ENCODE data around the gene HINFP.
"Not testable (repeated sequence)": the region's sequence is repeated elsewhere in the genome, so short reads cannot be mapped to it uniquely, and the experiment has no call there.

Gene HINFP

GRCh38 chr11:119160151-119160550 is 38.8 kb downstream of the HINFP start:
- Histone ChIP-seq H3K4me3 (ENCODE audit: low read depth, low read length) (no peak overlapping the region), H3K27me3 (ENCODE audit: control insufficient read depth, insufficient read depth, low read length) (no peaks in the 10 kb centered on the region), H3K9ac (ENCODE audit: low read depth, low read length) (no peak overlapping the region), H3K4me1 (ENCODE audit: control insufficient read depth, insufficient read depth, low read length) (0 out of 2 replicates have a peak, but pooled peaks cover 3% of the 10 kb centered on the region), H3K27ac (ENCODE audit: low read depth, low read length) (no peak overlapping the region), H3K9me3 (ENCODE audit: control insufficient read depth, insufficient read depth, low read length) (no peaks in the 10 kb centered on the region), H3K36me3 (ENCODE audit: control insufficient read depth, insufficient read depth, low read length) (no peaks in the 10 kb centered on the region)

GRCh38 chr11:119161871-119162270 is 40.5 kb downstream of the HINFP start:
- no peaks in the 10 kb centered on the region for H3K9me3 ChIP-seq (ENCODE audit: control insufficient read depth, insufficient read depth, low read length)
- H3K27ac ChIP-seq (ENCODE audit: low read depth, low read length) = no peak overlapping the region
- H3K27me3 ChIP-seq (ENCODE audit: control insufficient read depth, insufficient read depth, low read length) = no peaks in the 10 kb centered on the region
- H3K4me3 ChIP-seq (ENCODE audit: low read depth, low read length) = no peak overlapping the region
- H3K9ac ChIP-seq (ENCODE audit: low read depth, low read length) = no peak overlapping the region
- H3K36me3 ChIP-seq (ENCODE audit: control insufficient read depth, insufficient read depth, low read length) = no peaks in the 10 kb centered on the region
- 0 out of 2 replicates have a peak, but pooled peaks cover 3% of the 10 kb centered on the region for H3K4me1 ChIP-seq (ENCODE audit: control insufficient read depth, insufficient read depth, low read length)

- Histone ChIP-seq H3K4me1 (ENCODE audit: control insufficient read depth, insufficient read depth, low read length) (no peaks in the 10 kb centered on the region), H3K9me3 (ENCODE audit: control insufficient read depth, insufficient read depth, low read length) (no peaks in the 10 kb centered on the region), H3K36me3 (ENCODE audit: control insufficient read depth, insufficient read depth, low read length) (no peaks in the 10 kb centered on the region), H3K27me3 (ENCODE audit: control insufficient read depth, insufficient read depth, low read length) (no peaks in the 10 kb centered on the region), H3K9ac (ENCODE audit: low read depth, low read length) (no peak overlapping the region), H3K4me3 (ENCODE audit: low read depth, low read length) (no peak overlapping the region), H3K27ac (ENCODE audit: low read depth, low read length) (peak overlapping the region; percentile 1)
Measured at GRCh38 chr11:119166368-119167076, 45.1 kb downstream of the HINFP start.

- not testable (repeated sequence) for H3K4me3 ChIP-seq (ENCODE audit: low read depth, low read length); H3K27ac ChIP-seq (ENCODE audit: low read depth, low read length); H3K9me3 ChIP-seq (ENCODE audit: control insufficient read depth, insufficient read depth, low read length); H3K9ac ChIP-seq (ENCODE audit: low read depth, low read length); H3K27me3 ChIP-seq (ENCODE audit: control insufficient read depth, insufficient read depth, low read length); H3K36me3 ChIP-seq (ENCODE audit: control insufficient read depth, insufficient read depth, low read length); H3K4me1 ChIP-seq (ENCODE audit: control insufficient read depth, insufficient read depth, low read length)
Measured at GRCh38 chr11:119167077-119167458, 45.7 kb downstream of the HINFP start.

GRCh38 chr11:119167933-119168332 is 46.6 kb downstream of the HINFP start:
- Histone ChIP-seq H3K27me3 (ENCODE audit: control insufficient read depth, insufficient read depth, low read length) (no peaks in the 10 kb centered on the region), H3K36me3 (ENCODE audit: control insufficient read depth, insufficient read depth, low read length) (no peaks in the 10 kb centered on the region), H3K27ac (ENCODE audit: low read depth, low read length) (no peak overlapping the region), H3K9me3 (ENCODE audit: control insufficient read depth, insufficient read depth, low read length) (no peaks in the 10 kb centered on the region), H3K9ac (ENCODE audit: low read depth, low read length) (no peak overlapping the region), H3K4me3 (ENCODE audit: low read depth, low read length) (no peak overlapping the region), H3K4me1 (ENCODE audit: control insufficient read depth, insufficient read depth, low read length) (no peaks in the 10 kb centered on the region)

GRCh38 chr11:119168471-119169281 is 47.3 kb downstream of the HINFP start, which contains the start of gene NLRX1:
Gene NLRX1, plus strand, starts transcription at chr11:119168725. Its CDS starts 2,679 bp downstream, at chr11:119171404.
- Histone ChIP-seq H3K9me3 (ENCODE audit: control insufficient read depth, insufficient read depth, low read length) (no peaks in the 10 kb centered on the region), H3K9ac (ENCODE audit: low read depth, low read length) (peak within 1 kb of the TSS; percentile 81), H3K27ac (ENCODE audit: low read depth, low read length) (peak within 1 kb of the TSS; percentile 92), H3K36me3 (ENCODE audit: control insufficient read depth, insufficient read depth, low read length) (no peaks in the 10 kb centered on the region), H3K4me1 (ENCODE audit: control insufficient read depth, insufficient read depth, low read length) (no peaks in the 10 kb centered on the region), H3K4me3 (ENCODE audit: low read depth, low read length) (peak within 1 kb of the TSS; percentile 70), H3K27me3 (ENCODE audit: control insufficient read depth, insufficient read depth, low read length) (no peaks in the 10 kb centered on the region)

- H3K27ac ChIP-seq (ENCODE audit: low read depth, low read length) = peak overlapping the region; percentile 92
- 0 out of 2 replicates have a peak, but pooled peaks cover 1% of the 10 kb centered on the region for H3K36me3 ChIP-seq (ENCODE audit: control insufficient read depth, insufficient read depth, low read length)
- no peaks in the 10 kb centered on the region for H3K27me3 ChIP-seq (ENCODE audit: control insufficient read depth, insufficient read depth, low read length)
- peak overlapping the region; percentile 70 for H3K4me3 ChIP-seq (ENCODE audit: low read depth, low read length)
- H3K4me1 ChIP-seq (ENCODE audit: control insufficient read depth, insufficient read depth, low read length) = no peaks in the 10 kb centered on the region
- H3K9me3 ChIP-seq (ENCODE audit: control insufficient read depth, insufficient read depth, low read length) = no peaks in the 10 kb centered on the region
- peak overlapping the region; percentile 81 for H3K9ac ChIP-seq (ENCODE audit: low read depth, low read length)
Measured at GRCh38 chr11:119169282-119169719, 47.9 kb downstream of the HINFP start.

- Histone ChIP-seq H3K4me3 (ENCODE audit: low read depth, low read length) (no peak overlapping the region), H3K27me3 (ENCODE audit: control insufficient read depth, insufficient read depth, low read length) (no peaks in the 10 kb centered on the region), H3K9me3 (ENCODE audit: control insufficient read depth, insufficient read depth, low read length) (no peaks in the 10 kb centered on the region), H3K36me3 (ENCODE audit: control insufficient read depth, insufficient read depth, low read length) (peaks cover 14% of the 10 kb centered on the region), H3K27ac (ENCODE audit: low read depth, low read length) (no peak overlapping the region), H3K4me1 (ENCODE audit: control insufficient read depth, insufficient read depth, low read length) (no peaks in the 10 kb centered on the region), H3K9ac (ENCODE audit: low read depth, low read length) (no peak overlapping the region)
Measured at GRCh38 chr11:119172513-119172912, 51.1 kb downstream of the HINFP start.

GRCh38 chr11:119173453-119173852 is 52.1 kb downstream of the HINFP start:
- Histone ChIP-seq H3K4me3 (ENCODE audit: low read depth, low read length) (no peak overlapping the region), H3K4me1 (ENCODE audit: control insufficient read depth, insufficient read depth, low read length) (no peaks in the 10 kb centered on the region), H3K36me3 (ENCODE audit: control insufficient read depth, insufficient read depth, low read length) (peaks cover 19% of the 10 kb centered on the region), H3K27me3 (ENCODE audit: control insufficient read depth, insufficient read depth, low read length) (no peaks in the 10 kb centered on the region), H3K9me3 (ENCODE audit: control insufficient read depth, insufficient read depth, low read length) (no peaks in the 10 kb centered on the region), H3K27ac (ENCODE audit: low read depth, low read length) (no peak overlapping the region), H3K9ac (ENCODE audit: low read depth, low read length) (no peak overlapping the region)

- no peak overlapping the region for H3K4me3 ChIP-seq (ENCODE audit: low read depth, low read length)
- peaks cover 19% of the 10 kb centered on the region for H3K36me3 ChIP-seq (ENCODE audit: control insufficient read depth, insufficient read depth, low read length)
- H3K9me3 ChIP-seq (ENCODE audit: control insufficient read depth, insufficient read depth, low read length) = no peaks in the 10 kb centered on the region
- H3K27me3 ChIP-seq (ENCODE audit: control insufficient read depth, insufficient read depth, low read length) = no peaks in the 10 kb centered on the region
- no peaks in the 10 kb centered on the region for H3K4me1 ChIP-seq (ENCODE audit: control insufficient read depth, insufficient read depth, low read length)
- H3K9ac ChIP-seq (ENCODE audit: low read depth, low read length) = no peak overlapping the region
- no peak overlapping the region for H3K27ac ChIP-seq (ENCODE audit: low read depth, low read length)
Measured at GRCh38 chr11:119175493-119176077, 54.2 kb downstream of the HINFP start.
